GM12872 (cell line): ENCODE results near the gene ZER1.

Source experiments
- TF ChIP-seq, protein P1 (sequence below): IDR thresholded peaks from 3 replicates; pipeline ENCODE4 v1.5.1; 2011; ENCODE audit warnings: low read depth, mild to moderate bottlenecking, low read length, moderate library complexity; ENCODE audit not compliant: insufficient read depth

ZER1 gene

DNA sequence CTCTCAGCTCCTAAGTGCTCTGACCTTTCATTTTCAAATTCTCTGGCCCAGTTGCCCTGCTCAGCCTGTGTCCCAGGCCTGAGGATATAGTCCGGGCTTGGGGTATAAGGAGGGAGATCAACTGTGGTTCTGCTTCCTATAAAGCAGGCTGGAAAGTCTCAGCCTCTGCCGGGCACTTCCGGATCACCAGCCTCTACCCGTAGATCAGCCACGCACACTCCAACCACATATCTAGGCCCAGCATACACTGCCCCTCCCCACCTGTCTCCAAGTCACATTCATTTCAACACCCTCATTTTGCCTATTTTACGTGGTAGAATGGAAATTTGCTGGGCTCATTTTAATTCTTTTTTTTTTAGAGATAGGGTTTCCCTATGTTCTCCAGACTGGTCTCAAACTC, 3.1 kb downstream of the ZER1 start:
- TF ChIP-seq, protein P1, sequence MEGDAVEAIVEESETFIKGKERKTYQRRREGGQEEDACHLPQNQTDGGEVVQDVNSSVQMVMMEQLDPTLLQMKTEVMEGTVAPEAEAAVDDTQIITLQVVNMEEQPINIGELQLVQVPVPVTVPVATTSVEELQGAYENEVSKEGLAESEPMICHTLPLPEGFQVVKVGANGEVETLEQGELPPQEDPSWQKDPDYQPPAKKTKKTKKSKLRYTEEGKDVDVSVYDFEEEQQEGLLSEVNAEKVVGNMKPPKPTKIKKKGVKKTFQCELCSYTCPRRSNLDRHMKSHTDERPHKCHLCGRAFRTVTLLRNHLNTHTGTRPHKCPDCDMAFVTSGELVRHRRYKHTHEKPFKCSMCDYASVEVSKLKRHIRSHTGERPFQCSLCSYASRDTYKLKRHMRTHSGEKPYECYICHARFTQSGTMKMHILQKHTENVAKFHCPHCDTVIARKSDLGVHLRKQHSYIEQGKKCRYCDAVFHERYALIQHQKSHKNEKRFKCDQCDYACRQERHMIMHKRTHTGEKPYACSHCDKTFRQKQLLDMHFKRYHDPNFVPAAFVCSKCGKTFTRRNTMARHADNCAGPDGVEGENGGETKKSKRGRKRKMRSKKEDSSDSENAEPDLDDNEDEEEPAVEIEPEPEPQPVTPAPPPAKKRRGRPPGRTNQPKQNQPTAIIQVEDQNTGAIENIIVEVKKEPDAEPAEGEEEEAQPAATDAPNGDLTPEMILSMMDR, result no peak

DNA sequence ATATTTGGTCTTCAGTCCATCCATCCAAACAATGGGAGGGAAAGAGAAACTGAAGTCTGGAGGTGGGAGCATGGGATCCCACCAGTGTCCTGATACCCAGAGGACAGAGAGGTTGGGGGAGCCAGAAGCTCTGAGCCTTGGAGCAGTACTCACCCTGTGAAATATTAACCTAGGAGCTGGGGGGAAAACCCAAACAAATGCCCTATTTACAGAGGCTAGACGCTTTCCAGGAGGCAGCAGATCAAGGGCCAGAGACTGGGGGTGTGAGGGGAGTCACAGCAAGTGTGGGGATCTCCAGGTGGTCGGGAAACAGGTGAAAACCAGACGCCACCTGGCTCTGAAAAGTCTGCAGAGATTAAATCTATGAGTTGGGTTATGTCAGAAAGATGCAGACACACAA, 6.2 kb downstream of the ZER1 start:
- TF ChIP-seq, protein P1, result no peak

DNA sequence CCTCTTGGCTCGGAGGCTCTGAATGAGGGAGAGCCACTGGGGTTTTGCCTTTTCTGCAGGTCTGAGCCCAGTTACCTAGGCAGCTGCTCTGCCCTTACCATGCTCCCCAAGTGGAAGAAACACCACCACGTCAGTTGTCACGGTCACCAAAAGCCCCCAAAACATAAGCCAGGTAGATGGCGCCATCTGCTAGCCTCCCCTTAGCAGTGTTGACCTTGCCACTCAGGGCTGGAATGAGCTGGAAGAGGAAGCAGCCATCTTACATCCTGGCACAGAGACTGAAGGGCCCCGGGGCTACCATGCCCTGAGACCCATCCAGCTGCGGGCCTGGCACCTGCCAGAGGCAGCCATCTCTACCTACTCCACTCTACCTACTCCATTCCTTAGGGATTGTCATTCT, 7.4 kb downstream of the ZER1 start:
- TF ChIP-seq, protein P1, result no peak

DNA sequence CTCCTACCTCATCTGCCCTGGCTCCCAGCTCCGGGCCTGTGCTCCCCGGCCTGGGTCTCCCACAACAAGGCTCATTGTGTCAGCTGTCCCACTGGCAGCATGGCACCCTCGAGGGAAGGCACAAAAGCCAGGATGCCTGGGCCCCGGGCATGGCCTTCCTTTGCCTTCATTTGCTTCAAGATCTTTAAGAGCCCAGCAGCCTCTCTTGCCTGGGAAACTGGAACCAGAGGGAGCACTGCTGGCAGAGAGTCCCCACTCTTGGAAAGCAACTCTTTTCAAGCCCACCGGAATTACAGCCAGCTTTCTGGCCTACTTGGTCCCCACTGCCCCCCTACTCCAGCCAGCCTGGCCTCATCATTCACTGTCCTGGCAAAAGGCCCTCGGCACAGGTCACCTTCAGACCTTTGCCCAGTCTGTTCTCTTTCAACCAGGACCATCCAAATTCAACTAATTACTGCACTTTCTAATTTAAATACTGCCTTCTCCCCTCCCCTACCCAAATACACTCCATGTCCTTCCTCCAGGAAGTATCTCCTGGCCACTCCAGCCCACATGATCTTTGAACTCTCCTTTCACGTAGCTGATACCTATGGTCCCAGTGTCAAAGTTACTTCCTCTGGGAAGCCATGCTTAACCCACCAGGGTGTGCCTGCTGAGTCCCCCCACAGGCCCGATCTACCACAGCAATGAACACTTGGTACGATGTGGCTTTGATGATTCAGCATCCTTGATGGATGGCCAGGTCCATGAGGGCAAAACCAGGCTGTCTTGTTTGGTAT, 8.9 kb downstream of the ZER1 start:
- TF ChIP-seq, protein P1, result no peak

DNA sequence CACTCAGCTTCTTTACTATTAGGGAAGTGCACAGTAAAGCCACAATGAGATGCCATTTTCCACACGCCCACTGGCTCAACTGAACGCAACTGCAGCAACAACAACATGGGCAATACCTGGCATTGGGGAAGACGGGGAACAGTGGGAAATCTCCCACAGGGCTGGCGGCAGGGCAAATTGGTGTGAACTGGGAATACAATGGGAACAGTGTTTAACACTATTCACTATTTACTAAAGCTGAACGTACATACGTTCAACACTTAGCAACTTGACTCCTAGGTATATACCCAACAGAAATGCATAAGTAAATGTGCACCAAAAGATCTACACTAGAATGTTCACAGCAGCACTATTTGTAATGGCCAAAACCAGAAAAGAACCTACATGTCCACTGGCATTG, 14.1 kb downstream of the ZER1 start:
- TF ChIP-seq, protein P1, result no peak

DNA sequence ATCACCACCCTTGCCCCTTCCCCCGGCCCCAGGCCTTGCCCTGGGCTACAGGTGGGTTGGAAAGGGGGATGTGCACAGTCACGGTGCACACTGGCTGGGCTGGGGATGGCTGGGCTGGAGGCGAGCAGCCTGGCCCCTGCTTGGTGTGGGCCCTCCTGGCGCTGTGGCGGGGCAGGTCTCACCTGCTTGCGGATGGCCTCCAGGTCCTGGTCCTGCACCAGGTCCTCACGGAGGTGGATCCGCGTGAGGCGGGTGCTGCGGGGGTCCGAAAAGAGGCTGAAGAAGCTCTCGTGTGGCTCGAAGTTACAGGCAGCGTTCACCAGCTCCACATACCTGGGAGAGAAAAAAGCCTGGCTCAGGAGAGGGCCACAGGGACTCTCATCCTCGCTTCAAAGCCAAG, 18.1 kb downstream of the ZER1 start:
- TF ChIP-seq, protein P1, result no peak

DNA sequence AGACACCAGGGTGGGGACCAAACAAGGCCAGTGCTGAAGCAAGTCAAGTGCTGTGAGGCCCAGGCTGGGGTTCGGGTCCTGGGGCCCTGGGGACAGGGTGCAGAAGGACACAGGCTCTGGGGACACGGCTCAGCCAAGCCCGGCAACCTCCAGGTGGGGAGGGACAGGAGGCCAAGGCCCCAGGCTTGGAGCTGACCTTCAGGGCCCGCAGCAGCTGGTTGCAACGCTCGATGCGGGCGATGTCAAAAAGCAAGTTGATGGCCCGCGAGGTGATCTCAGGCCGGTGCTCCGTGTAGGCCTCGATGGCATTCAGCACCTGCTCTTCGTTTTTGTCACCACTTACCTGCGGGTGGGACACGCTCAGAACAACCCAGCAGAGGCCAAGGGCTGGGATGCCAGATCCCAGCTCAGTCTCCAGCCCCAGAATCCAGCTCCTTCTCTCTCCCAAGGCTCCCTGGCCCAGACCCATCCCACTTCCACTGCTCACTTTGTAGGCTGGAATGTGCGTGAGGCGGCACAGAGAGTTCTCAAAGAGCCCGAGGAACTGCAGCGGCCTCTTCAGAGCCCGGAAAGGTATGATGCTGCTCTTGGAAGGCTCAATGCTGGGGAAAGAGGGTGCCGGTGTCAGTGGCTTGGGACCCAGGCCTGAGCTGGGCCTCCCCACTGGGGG, 20.7 kb downstream of the ZER1 start:
- TF ChIP-seq, protein P1, result no peak
